ENCODE data around the gene SEMA3B.
"Not testable (repeated sequence)": the region's sequence is repeated elsewhere in the genome, so short reads cannot be mapped to it uniquely, and the experiment has no call there.

SEMA3B gene

DNA sequence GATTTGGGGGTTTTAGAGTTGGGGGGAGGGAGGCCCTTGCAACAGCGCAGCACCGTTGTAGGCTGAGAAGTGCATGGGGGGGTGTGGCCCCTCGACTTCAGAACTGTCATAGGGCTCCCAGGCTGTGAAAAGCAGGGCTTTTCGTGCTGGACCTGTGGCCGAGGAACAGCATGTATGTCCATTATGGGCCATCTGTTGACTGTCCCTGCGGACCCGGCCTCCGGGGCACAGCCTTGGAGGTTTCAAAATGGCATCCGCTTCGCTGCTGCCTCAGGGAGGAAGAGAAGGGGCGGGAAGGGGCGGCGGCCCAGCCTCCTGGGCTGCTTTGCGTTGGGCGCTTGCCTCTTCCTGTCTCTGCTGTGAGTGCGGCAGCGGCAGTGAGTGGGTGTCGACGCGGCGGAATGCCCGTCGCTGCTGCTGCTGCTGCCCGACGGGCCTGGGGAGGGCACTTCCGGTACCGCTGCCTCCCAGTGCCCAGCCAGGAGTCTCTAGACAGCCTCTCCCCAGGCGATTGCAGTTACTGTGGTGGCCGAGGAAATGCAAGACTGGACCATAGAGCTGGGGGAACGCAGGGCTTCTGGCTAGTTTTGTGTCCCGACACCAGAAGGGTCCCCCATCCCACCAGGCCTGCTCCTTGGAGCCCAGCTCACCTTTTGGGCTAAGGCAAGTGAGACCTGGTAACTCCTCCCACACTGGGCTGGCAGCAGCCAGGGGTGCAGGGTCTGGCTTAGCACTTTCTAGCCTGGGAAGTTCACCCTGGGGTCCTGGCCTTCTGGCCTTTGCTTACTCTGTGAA lies 31.0 kb upstream of the SEMA3B start:
- peak; percentile 86 for DNase-seq (ENCODE audit: low read depth)

GRCh38 chr3:50238549-50239026 lies 30.4 kb upstream of the SEMA3B start:
- no peak for DNase-seq (ENCODE audit: low read depth)

DNA sequence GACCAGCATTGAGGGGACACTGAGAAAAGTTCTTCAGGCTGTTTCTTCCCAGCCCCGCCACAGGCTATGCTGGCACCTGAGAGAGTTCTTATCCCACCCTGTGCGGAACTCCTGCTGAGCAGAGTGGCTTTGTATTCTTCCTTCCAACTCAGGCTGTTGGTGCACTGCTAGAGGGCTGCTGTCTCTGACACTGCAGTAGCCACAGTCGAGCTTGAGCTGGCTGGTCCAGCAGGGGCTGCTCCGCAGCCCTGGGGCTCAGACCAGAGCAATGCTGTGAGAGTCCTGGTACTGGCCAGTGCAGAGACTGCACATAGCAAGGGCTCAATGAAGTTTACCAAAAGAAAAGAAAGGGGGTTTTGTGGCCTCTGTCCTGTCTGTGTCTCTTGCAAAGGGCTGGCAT lies 29.3 kb upstream of the SEMA3B start:
- no peak for DNase-seq (ENCODE audit: low read depth)

DNA sequence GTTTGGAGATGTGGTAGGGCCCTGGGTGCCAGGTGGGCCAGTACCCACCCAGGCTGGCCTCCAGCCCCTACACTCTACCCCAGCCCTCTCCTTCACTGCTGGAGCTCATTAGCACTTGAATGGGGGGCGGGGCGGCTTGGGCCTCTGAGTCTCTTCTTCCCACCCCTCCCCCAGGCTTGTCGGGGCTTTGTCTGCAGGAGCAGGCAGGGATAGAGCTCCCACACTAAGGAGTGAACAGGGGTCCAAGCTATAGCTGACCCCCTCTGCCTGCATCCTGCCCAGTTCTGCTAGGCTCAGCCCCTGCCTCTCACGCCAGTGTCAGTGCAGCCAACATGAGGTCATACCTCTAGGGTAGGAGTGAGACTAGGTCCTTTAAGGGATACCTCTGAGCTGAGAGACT lies 27.8 kb upstream of the SEMA3B start:
- DNase-seq (ENCODE audit: low read depth): no peak

- no peak for DNase-seq (ENCODE audit: low read depth)
Observed at GRCh38 chr3:50241713-50242380, 27.1 kb upstream of the SEMA3B start.

DNA sequence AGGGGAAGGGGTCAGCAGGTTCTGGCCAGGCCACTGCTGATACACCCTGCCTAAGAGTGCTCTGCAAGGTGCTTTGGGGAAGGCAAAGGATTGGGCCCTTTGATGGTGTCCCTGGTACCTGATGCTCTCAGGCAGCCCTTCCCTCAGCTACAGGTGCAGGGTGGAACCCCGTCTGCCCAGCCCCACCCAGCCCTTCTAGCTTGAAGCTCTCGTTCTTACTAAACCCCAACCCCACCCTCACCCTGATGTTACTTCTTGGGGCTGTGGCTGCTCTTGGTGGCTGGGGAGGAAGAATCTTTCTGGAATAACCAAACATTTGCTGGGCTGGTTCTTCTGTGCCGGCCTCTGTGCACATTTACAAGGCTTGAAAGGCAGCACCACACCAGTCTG lies 26.6 kb upstream of the SEMA3B start:
- DNase-seq (ENCODE audit: low read depth): no peak

- peak; percentile 88 for DNase-seq (ENCODE audit: low read depth)
Observed at GRCh38 chr3:50242851-50243542, 25.9 kb upstream of the SEMA3B start.

GRCh38 chr3:50243543-50243895 lies 25.4 kb upstream of the SEMA3B start:
- DNase-seq (ENCODE audit: low read depth): no peak

DNA sequence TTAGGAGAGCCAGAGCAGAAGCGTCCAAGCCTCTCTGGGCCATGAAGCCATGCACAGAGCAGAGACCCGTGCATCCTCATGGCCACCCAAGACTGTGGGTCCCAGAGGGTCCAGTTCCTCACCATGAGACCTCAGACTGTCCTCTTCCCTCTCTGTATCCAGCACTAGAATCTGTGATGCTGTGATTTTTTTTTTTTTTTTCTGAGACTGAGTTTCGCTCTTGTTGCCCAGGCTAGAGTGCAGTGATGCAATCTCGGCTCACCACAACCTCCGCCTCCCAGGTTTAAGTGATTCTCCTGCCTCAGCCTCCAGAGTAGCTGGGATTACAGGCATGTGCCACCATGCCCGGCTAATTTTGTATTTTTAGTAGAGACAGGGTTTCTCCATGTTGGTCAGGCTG lies 24.1 kb upstream of the SEMA3B start:
- not testable (repeated sequence) for DNase-seq (ENCODE audit: low read depth)

DNA sequence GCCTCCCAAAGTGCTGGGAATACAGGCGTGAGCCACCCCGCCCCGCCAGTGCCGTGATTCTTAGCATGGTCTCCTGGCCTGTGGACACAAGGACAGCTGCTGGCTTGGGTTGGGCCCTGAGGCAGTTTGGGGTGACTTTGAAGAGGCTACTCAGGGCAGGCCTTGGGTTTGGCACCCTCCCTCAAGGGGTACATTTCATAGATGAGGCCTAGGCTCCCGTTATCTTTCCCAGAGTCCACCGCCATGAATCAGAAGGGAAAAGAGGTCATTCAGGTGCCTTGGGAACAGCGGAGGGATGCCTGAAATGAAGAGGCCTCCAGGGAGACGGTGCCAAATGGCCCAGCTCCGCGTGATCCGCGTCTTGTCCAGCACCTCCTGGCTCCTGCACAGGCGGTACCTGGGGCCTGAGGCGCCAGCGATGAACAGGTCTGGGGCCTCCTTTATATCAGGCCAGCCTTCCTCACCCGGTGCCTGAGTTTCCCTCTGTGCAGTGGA lies 23.6 kb upstream of the SEMA3B start:
- DNase-seq (ENCODE audit: low read depth): no peak

DNA sequence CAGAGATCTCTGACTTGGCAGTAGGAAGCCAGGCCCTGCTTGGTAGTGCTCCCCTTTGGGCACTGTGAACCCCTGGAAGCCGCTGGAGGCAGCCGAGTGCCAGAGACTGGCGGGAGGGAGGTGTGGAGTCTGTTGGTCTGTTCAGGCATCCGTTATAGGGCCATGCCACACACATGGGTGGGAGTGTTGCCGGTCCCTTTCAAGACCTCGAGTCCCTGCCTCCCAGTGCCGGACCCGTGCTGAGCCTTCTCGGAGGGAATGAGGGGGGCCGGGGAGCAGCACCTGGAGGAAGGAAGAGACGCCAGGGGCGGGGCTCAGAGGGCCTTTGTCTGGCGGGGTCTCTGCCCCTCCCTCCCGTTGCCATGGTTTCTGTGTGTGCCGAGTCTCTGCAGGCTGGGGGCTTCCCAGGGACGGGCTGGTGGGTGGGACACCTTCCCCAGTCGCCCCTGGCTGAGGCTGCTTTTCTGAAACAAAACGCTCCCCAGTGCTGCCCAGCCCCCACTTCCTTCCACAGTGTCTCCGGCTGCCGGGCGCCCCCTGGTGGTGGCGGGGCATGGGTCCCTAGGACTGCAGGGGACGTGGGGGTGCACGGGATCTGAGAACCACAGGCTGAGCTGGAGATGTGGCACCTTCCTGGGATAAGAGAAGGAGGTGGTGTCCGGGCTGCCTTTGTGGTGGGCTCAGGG lies 23.0 kb upstream of the SEMA3B start:
- DNase-seq (ENCODE audit: low read depth): peak; percentile 83

DNA sequence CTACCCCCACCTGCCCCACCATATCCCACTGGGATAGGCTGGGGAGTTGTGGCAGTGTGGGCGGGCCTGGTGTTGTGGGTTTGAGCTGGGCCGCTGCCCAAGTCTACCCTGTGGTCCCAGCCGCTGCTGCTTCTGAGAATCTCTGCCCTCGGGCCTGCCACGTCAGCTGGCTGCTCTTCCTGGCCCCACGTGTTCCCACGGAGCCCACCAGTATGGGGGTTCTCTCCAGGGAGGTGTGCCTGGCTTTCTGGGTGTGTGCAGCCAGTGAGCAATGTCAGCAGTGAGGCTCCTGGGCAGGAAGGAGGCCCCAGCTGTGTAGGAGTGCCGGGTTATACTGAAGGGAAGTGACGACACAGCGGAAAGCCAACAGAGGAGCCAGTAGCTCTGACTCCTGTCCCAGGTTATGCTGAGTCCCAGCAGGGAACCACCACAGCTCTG lies 22.4 kb upstream of the SEMA3B start:
- DNase-seq (ENCODE audit: low read depth): peak; percentile 95

DNA sequence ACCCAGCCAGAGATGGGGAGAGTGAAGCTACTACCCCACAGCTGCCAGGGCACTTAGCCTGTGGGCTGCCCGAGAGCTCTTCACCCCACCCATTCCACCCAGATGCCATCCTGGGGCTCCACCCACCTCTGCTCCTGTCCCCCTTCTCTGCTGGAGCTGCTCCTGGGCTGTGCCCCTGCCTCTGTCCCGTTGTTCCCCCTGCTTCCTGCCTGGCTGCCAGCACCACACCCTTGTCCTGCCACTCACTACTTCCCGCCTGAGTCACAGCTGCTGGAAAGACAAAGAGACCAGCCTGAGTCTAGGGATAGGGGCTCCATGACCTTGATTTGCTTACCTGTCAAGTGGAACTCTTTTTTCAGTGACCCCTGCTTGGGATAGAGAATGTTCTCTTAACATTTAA lies 20.6 kb upstream of the SEMA3B start:
- no peak for DNase-seq (ENCODE audit: low read depth)

- DNase-seq (ENCODE audit: low read depth): no peak
Observed at GRCh38 chr3:50249457-50249856, 19.5 kb upstream of the SEMA3B start.

GRCh38 chr3:50250514-50250913 lies 18.4 kb upstream of the SEMA3B start:
- DNase-seq (ENCODE audit: low read depth): no peak

DNA sequence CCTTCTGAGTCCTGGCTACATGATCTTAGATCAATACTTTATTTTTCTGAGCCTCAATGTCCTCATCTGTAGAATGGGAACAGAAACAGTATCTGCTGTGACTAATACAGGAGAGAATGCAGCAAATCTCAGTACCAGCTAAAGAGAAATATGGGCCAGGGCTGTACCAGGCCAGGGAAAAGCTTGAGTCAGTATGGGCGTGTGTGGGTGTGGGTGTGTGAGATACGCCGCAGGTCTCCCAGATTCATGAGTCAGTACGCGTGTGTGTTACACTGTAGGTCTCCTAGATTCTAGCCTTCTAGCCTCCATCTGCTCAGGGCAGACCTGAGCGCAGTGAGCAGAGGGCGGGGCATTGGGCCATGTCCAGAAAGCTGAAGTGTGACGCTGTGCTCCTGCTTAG lies 17.7 kb upstream of the SEMA3B start:
- DNase-seq (ENCODE audit: low read depth): peak; percentile 96

DNA sequence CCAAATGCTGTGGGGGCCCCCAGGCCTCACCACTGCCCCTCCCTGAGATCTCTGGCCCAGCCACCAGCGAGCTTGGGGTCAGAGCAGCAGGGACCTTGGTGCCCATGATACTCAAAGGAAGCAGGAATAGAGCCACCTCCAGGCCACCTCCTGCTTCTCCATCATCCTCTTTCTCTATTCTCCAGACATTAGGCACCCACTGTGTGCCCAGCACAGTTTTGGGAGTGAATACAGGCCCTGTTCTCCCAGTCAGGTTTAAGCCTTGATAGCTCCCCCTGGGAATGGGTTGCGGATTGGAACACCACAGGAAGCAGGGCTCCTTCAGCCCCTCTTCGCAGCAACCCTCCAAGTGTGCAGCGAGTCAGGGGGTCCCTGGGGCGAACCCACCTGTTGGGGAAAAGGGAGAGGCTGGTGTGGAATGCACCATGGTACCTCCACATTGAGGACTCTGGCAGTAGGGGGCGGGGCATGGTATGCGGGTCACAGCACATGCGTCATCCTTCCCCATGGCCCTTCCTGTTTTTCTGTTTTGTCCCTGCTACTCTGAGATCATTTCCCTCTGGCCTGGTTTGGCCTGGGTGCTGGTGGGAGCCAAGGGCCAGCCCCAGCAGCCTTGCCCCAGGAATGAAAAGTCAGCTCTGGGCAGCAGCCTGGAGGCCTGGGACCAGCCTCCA lies 14.2 kb upstream of the SEMA3B start:
- peak; percentile 78 for DNase-seq (ENCODE audit: low read depth)

- DNase-seq (ENCODE audit: low read depth): no peak
Observed at GRCh38 chr3:50255251-50255615, 13.7 kb upstream of the SEMA3B start.

- no peak for DNase-seq (ENCODE audit: low read depth)
Observed at GRCh38 chr3:50256978-50257890, 11.7 kb upstream of the SEMA3B start.

DNA sequence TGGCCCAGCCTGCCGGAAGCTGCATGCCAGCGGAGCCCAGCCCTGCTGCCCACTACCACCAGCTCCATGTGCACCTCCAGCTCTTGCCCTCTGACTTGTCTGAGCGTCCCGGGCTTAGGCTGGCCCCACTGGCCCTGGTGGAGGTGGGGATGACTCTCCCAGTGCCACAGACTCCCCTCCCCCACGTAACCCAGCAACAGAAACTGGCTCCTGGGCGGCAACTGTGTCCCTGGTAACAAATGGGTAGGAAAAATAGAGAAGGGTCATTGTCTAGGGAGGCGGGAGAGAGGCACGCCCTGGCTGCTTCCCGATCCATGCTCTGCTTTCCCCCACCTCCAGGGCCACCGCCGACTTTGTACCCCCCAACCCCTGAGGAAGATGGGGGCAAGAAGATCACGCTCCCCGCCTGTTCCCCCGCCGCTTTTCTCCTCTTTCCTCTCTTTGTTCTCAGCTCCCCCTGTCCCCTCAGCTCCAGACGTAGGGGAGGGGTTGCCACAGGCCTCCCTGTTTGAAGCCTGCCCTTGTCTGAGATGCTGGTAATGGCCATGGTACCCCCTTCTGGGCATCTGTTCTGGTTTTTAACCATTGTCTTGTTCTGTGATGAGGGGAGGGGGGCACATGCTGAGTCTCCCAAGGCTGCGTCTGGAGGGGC lies 10.8 kb upstream of the SEMA3B start:
- no peak for DNase-seq (ENCODE audit: low read depth)

Data from iris pigment epithelial cell (primary cell).